MCF 10A (cell line): ENCODE measurements around the gene KLK8. TPM values are rescaled to one million over a fixed set of nuclear protein-coding genes. Genes with fewer than 3 reads are reported as not detected.
"Not testable (repeated sequence)": the region's sequence is repeated elsewhere in the genome, so short reads cannot be mapped to it uniquely, and the experiment has no call there.

Experiments
- BruUV-seq: library from RNA; stranded (reverse); fragments of 400-500 nt; replicated peaks from 2 replicates; lab custom pipeline; 2021; lab: Mats Ljungman, UMichigan
- CTCF ChIA-PET: fragments of 300-600 bp; sonication (Branson Sonifier 250); formaldehyde crosslinking; extraction: SDS; loops from one replicate; lab custom pipeline; 2021; ENCODE audit warnings: antibody characterized with exemption, inconsistent platforms; lab: Yijun Ruan, JAX
- POLR2A ChIA-PET: fragments of 300-600, 350-650 bp; sonication (Branson Sonifier 250); formaldehyde crosslinking; extraction: SDS; loops from one replicate; lab custom pipeline; 2020; ENCODE audit warnings: antibody characterized with exemption, inconsistent platforms; lab: Yijun Ruan, JAX
- DNase-seq: peaks from one replicate; pipeline ENCODE4 v3.0.0-alpha.2; 2018; ENCODE audit not compliant: unreplicated experiment
- H3K27ac Mint-ChIP-seq: one replicate; pipeline ENCODE4 v1.8.0; 2022; ENCODE audit warnings: mild to moderate bottlenecking, low read depth, mixed read lengths; ENCODE audit not compliant: unreplicated experiment
- H3K27me3 Mint-ChIP-seq: one replicate; pipeline ENCODE4 v1.8.0; 2022; ENCODE audit warnings: mixed read lengths; ENCODE audit not compliant: insufficient read depth, unreplicated experiment
- H3K36me3 Mint-ChIP-seq: one replicate; pipeline ENCODE4 v1.8.0; 2022; ENCODE audit warnings: mild to moderate bottlenecking, moderate library complexity, mixed read lengths; ENCODE audit not compliant: insufficient read depth, unreplicated experiment
- H3K4me1 Mint-ChIP-seq: one replicate; pipeline ENCODE4 v1.8.0; 2022; ENCODE audit warnings: mixed read lengths; ENCODE audit not compliant: insufficient read depth, unreplicated experiment
- H3K4me3 Mint-ChIP-seq: one replicate; pipeline ENCODE4 v1.8.0; 2022; ENCODE audit warnings: mild to moderate bottlenecking, moderate library complexity, mixed read lengths; ENCODE audit not compliant: unreplicated experiment
- H3K9me3 Mint-ChIP-seq: one replicate; pipeline ENCODE4 v1.8.0; 2022; ENCODE audit warnings: mixed read lengths; ENCODE audit not compliant: unreplicated experiment
- intact Hi-C: fragments of 100-400 bp; cut with micrococcal nuclease; formaldehyde crosslinking; loops from 2 replicates; pipeline ENCODE4 v1.14.1; 2022
- total RNA-seq: library from RNA; stranded (reverse); gene quantifications from 2 replicates; pipeline ENCODE4 v1.2.3, GENCODE V29; 2022
- TF ChIP-seq, protein P1 (sequence below): fragments of 200-600 bp; IDR thresholded peaks from one replicate; pipeline ENCODE4 v1.8.0; 2022; ENCODE audit warnings: antibody characterized with exemption, mild to moderate bottlenecking; ENCODE audit not compliant: unreplicated experiment

Gene KLK8
- total RNA-seq, 1 experiment from 2014 or later, result not detected

DNA sequence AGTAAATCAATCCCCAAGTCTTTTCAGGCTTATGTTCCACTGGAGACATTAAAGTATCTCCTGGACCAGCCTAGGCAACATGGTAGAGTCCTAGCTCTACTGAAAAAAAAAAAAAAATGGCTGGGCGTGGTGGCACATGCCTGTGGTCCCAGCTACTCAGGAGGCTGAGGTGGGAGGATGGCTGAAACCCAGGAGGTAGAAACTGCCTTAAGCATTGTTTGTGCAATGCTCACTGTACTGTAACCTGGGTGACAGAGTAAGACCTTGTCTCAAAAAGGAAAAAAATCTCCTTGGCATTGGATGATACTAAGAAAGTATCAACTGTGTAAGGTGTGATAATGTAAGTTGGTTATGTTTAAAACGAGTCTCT is 8.8 kb downstream of the KLK8 start:
- POLR2A ChIA-PET, result interaction anchor here (1.6 kb wide), 1 partner anchor 24 kb away, joined by 4 read pairs; no protein-coding TSS in a partner anchor
- CTCF ChIA-PET, result interaction anchor here (1.0 kb wide), 1 partner anchor 70 kb away, joined by 4 read pairs; no protein-coding TSS in a partner anchor
- TF ChIP-seq, protein P1, sequence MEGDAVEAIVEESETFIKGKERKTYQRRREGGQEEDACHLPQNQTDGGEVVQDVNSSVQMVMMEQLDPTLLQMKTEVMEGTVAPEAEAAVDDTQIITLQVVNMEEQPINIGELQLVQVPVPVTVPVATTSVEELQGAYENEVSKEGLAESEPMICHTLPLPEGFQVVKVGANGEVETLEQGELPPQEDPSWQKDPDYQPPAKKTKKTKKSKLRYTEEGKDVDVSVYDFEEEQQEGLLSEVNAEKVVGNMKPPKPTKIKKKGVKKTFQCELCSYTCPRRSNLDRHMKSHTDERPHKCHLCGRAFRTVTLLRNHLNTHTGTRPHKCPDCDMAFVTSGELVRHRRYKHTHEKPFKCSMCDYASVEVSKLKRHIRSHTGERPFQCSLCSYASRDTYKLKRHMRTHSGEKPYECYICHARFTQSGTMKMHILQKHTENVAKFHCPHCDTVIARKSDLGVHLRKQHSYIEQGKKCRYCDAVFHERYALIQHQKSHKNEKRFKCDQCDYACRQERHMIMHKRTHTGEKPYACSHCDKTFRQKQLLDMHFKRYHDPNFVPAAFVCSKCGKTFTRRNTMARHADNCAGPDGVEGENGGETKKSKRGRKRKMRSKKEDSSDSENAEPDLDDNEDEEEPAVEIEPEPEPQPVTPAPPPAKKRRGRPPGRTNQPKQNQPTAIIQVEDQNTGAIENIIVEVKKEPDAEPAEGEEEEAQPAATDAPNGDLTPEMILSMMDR, result no peak
- Mint-ChIP-seq H3K4me1 (no peaks in the 10 kb centered on the region), H3K9me3 (peaks cover 14% of the 10 kb centered on the region), H3K4me3 (no peak overlapping the region), H3K36me3 (no peaks in the 10 kb centered on the region), H3K27ac (no peak overlapping the region), H3K27me3 (peaks cover 22% of the 10 kb centered on the region)
- no TSS peak for BruUV-seq
- intact Hi-C loops, result no loop called here
- DNase-seq, result no peak

DNA sequence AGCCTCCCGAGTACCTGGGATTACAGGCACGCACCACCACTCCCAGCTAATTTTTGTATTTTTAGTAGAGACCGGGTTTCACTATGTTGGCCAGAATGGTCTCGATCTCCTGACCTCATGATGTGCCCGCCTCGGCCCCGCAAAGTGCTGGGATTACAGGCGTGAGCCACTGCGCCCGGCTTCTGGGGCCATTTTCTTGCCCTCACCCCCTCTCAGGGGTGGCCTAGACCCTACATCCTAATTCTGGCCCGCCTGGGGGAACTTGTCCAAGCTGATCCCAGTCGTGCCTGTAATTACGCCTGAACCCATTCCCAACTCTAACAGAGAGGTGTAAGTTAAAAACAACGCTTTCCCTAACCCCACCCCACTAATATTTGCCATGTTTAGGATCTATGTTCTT is 17.0 kb downstream of the KLK8 start:
- peaks cover 27% of the 10 kb centered on the region for H3K27me3 Mint-ChIP-seq
- BruUV-seq, H3K4me3 Mint-ChIP-seq, CTCF ChIA-PET, H3K4me1 Mint-ChIP-seq, DNase-seq, POLR2A ChIA-PET, H3K27ac Mint-ChIP-seq, H3K36me3 Mint-ChIP-seq, H3K9me3 Mint-ChIP-seq, intact Hi-C loops: not testable (repeated sequence)

DNA sequence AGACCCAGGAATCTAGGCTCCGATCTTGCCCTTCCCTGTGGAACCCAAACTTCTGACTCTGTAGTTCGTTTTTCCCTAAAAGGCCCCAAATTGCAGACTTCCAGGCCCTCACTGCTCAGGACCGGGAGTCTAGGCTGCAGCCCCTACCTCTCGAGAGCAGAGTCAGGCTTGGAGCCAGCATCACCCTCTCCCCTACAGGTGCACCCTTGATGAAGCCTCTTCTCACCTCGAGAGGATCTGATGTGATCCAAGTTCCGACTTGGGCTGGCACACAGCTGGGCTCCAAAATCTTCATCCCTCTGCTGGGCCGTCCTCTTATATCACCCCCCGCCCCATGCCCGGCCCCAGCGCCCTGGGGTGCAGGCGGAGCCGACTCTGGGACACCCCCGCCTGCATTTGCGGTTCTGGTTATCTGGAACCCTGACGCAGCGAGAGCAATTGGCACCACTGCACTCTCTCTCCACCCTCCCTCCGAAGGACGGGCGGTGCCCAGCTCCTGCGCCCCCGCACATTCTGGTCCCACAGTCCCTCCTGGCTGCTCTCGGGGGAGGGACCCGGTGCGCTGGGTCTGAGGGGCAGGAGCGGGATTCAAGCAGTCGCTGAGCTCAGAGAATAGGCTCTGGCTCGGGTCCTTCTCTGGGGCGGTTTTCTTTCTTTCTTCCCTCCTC is 17.6 kb downstream of the KLK8 start, which contains the start of gene KLK7:
KLK7 (minus strand) TSS at position 293 of the 668 bp plus-strand sequence. CDS start 1,518 bp downstream, outside the sequence.
- intact Hi-C loops, result no loop called here
- Mint-ChIP-seq H3K9me3 (no peaks in the 10 kb centered on the region), H3K27me3 (peaks cover 21% of the 10 kb centered on the region), H3K4me1 (peaks cover 4% of the 10 kb centered on the region), H3K36me3 (no peaks in the 10 kb centered on the region), H3K27ac (no peak within 1 kb of the TSS), H3K4me3 (no peak within 1 kb of the TSS)
- TF ChIP-seq, protein P1, result no peak
- no peak for DNase-seq
- BruUV-seq, result no TSS peak
- ChIA-PET POLR2A (no interaction called here), CTCF (no interaction called here)

DNA sequence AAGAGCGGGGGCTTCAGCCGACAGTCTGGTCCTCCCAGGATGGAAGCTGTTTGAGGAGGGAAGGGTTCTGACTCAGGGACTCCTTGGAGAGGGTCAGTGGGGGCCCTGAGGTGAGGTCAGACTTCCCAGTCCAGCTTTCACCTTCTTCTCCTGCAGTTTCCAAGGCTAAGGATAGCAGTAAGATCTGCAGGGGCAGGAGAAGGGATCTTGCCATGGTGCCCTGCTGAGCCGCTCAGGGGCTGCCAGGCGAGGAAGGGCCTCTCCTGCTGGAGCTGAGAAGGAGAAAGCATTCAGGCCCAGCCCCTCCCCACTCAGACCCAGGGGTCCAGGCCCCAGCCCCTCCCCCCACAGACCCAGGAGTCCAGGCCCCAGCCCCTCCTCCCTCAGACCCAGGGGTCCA is 19.2 kb downstream of the KLK8 start:
- Mint-ChIP-seq H3K27me3 (peaks cover 18% of the 10 kb centered on the region), H3K9me3 (no peaks in the 10 kb centered on the region), H3K27ac (no peak overlapping the region), H3K36me3 (no peaks in the 10 kb centered on the region), H3K4me1 (peaks cover 6% of the 10 kb centered on the region), H3K4me3 (no peak overlapping the region)
- CTCF ChIA-PET, result interaction anchor here (1.0 kb wide), 1 partner anchor 39 kb away, joined by 3 read pairs; no protein-coding TSS in a partner anchor
- TF ChIP-seq, protein P1, result no peak
- intact Hi-C loops, result no loop called here
- POLR2A ChIA-PET, result no interaction called here
- no TSS peak for BruUV-seq
- no peak for DNase-seq
